ENCODE measurements around the gene KDR. TPM values are rescaled to one million over a fixed set of nuclear protein-coding genes. Genes with fewer than 3 reads are reported as not detected.

The KDR gene
- polyA plus RNA-seq, 1 donor: 14.5 TPM

DNA sequence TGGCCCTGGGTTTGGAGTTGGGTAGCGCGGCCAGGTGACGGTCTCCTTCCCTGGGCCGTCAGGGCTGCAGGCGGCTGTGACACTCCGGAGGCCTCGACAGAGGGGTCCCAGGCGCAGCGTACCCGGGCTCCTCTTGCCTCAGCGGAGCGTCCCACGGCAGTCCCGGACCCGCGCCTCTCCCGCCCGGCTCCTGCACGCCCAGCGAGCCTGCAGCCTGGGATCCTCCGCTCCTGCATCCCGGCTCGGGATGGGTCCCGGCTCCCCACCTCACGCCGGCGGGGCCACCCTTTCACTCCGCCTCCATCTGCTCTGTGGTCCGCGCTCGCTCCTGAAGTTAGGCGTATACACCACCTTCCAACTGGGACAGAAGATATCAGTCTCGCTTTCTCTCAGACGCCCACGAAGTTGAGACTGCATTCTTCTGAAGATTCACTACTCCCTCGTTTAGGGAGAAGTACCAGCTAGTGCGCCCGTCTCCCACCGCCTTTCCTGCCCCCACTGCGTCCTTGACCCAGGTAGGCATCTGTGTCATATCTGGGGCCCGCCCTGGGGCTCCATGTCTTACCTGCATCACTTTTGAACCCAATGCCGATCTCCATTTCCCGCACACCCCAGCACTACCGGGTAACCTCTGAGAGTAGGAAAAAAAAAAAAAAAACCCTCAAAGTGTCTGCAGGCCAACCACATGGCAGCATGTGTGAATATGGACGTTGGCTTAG, 32.3 kb upstream of the KDR start:
- Histone ChIP-seq H3K4me3 (ENCODE audit: low read length) (no peak overlapping the region), H3K4me1 (ENCODE audit: control insufficient read depth, insufficient read depth, low read length) (no peaks in the 10 kb centered on the region), H3K9me3 (ENCODE audit: control insufficient read depth, low read depth, low read length) (no peaks in the 10 kb centered on the region), H3K27me3 (ENCODE audit: control insufficient read depth, insufficient read depth, low read length) (peaks cover 20% of the 10 kb centered on the region), H3K27ac (ENCODE audit: low read length) (no peak overlapping the region), H3K36me3 (ENCODE audit: control insufficient read depth, insufficient read depth, low read length) (no peaks in the 10 kb centered on the region)
- no peak for DNase-seq
- WGBS (ENCODE audit: insufficient coverage, low lambda C conversion rate): no CpG with 5 or more reads among the region's 45 CpGs

DNA sequence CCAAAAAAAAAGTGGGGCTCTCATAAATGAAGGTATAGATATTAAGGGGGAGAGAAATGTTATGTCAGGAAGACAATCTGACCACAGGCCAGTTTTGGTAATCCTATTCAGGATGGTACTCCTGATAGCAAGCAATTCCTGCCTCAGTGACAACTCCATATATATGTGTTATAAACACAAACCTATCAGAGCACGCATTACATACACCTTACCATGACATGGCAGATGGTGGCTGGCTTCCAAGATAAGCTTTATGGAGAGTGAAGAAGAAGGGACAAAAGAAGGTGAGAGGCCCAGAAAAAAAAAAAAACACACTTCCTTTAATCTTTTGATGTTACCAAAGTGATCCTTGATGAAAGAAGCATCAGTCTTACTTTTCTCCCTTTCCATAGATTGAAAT, 29.5 kb upstream of the KDR start:
- H3K27me3 ChIP-seq (ENCODE audit: control insufficient read depth, insufficient read depth, low read length): peaks cover 17% of the 10 kb centered on the region
- no peaks in the 10 kb centered on the region for H3K36me3 ChIP-seq (ENCODE audit: control insufficient read depth, insufficient read depth, low read length)
- no peaks in the 10 kb centered on the region for H3K9me3 ChIP-seq (ENCODE audit: control insufficient read depth, low read depth, low read length)
- no peak overlapping the region for H3K4me3 ChIP-seq (ENCODE audit: low read length)
- DNase-seq: no peak
- no CpG with 5 or more reads among the region's 1 CpG for WGBS (ENCODE audit: insufficient coverage, low lambda C conversion rate)
- no peak overlapping the region for H3K27ac ChIP-seq (ENCODE audit: low read length)
- no peaks in the 10 kb centered on the region for H3K4me1 ChIP-seq (ENCODE audit: control insufficient read depth, insufficient read depth, low read length)

DNA sequence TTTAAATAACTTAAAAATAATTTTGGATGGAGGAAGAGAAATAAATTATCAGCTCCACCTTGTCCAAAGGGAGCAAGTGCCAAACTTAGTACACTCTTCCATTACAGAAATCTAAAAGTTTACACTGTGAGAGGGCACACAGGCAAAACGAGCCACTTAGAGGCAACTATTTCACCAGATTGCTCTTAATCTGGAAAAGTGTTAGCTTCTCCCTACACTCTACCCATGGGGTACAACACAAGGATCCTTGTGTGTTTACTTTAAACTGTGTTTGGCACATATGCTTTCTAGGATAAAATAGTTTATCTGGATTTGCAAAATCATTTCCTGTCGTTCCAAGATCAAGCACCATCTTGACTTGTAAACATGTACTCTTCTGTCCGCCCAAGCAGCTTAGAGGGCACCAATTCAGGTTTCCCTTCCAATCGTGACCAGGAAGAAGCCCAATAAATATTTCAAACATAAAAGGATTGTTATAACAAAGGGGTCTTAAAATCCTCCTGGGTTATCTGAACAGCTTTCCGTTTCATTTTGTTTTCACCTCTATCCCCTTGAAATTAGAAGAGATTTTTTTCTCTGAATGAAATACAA, 29.0 kb upstream of the KDR start:
- H3K4me3 ChIP-seq (ENCODE audit: low read length): no peak overlapping the region
- no peak overlapping the region for H3K27ac ChIP-seq (ENCODE audit: low read length)
- no peaks in the 10 kb centered on the region for H3K9me3 ChIP-seq (ENCODE audit: control insufficient read depth, low read depth, low read length)
- H3K27me3 ChIP-seq (ENCODE audit: control insufficient read depth, insufficient read depth, low read length): peaks cover 16% of the 10 kb centered on the region
- DNase-seq: no peak
- H3K4me1 ChIP-seq (ENCODE audit: control insufficient read depth, insufficient read depth, low read length): no peaks in the 10 kb centered on the region
- H3K36me3 ChIP-seq (ENCODE audit: control insufficient read depth, insufficient read depth, low read length): no peaks in the 10 kb centered on the region
- 60% methylated on average over 1 of the region's 5 CpGs for WGBS (ENCODE audit: insufficient coverage, low lambda C conversion rate)

DNA sequence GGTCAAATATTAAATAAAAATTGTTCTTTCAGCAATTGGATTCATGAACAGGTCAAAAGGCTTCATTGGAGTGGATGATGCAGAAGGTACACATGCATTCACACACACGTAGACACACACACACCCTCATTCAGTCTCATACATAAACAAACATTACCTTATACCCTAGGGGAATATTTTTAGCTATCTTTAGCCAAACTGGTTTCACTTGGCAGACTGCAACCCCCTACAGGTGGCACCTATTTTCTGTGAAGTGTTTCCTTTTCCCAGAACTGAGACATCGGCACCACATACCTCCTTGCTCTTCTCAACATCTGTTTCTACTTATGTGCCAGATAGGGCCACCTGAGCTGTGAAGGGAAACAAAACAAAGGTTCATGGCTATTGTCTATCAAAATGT, 18.5 kb upstream of the KDR start:
- no peak overlapping the region for H3K4me3 ChIP-seq (ENCODE audit: low read length)

GRCh38 chr4:55138367-55138766, 13.0 kb upstream of the KDR start:
- Histone ChIP-seq H3K27me3 (ENCODE audit: control insufficient read depth, insufficient read depth, low read length) (no peaks in the 10 kb centered on the region), H3K9me3 (ENCODE audit: control insufficient read depth, low read depth, low read length) (no peaks in the 10 kb centered on the region), H3K4me1 (ENCODE audit: control insufficient read depth, insufficient read depth, low read length) (no peaks in the 10 kb centered on the region), H3K4me3 (ENCODE audit: low read length) (no peak overlapping the region), H3K36me3 (ENCODE audit: control insufficient read depth, insufficient read depth, low read length) (no peaks in the 10 kb centered on the region), H3K27ac (ENCODE audit: low read length) (no peak overlapping the region)
- 20% methylated on average over 1 of the region's 4 CpGs for WGBS (ENCODE audit: insufficient coverage, low lambda C conversion rate)
- no peak for DNase-seq

More for the DNA sequence above, 18.5 kb upstream of the KDR start:
- no peaks in the 10 kb centered on the region for H3K36me3 ChIP-seq (ENCODE audit: control insufficient read depth, insufficient read depth, low read length)
- no CpG with 5 or more reads among the region's 2 CpGs for WGBS (ENCODE audit: insufficient coverage, low lambda C conversion rate)
- H3K4me1 ChIP-seq (ENCODE audit: control insufficient read depth, insufficient read depth, low read length): no peaks in the 10 kb centered on the region
- no peak overlapping the region for H3K27ac ChIP-seq (ENCODE audit: low read length)
- H3K9me3 ChIP-seq (ENCODE audit: control insufficient read depth, low read depth, low read length): no peaks in the 10 kb centered on the region
- no peak for DNase-seq
- no peaks in the 10 kb centered on the region for H3K27me3 ChIP-seq (ENCODE audit: control insufficient read depth, insufficient read depth, low read length)

DNA sequence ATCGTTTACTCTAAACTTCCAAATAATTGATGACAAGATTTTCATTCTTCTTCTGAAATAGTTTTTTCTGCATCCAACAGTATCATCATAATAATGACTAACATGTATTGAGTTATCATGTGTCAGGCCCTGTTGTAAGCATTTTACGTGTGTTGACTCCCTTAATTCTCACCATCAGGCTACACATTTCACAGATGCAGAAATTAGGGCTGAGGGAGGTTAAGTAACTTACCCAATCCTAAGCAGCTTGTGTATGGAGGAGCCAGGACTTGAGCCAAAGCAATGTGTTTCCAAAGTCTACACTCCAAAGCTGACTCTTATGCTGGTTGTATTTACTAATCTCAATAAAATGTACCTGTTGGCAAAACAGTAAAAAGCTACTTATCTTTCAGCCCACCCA, 11.2 kb upstream of the KDR start:
- Histone ChIP-seq H3K27me3 (ENCODE audit: control insufficient read depth, insufficient read depth, low read length) (no peaks in the 10 kb centered on the region), H3K36me3 (ENCODE audit: control insufficient read depth, insufficient read depth, low read length) (no peaks in the 10 kb centered on the region), H3K4me3 (ENCODE audit: low read length) (no peak overlapping the region), H3K27ac (ENCODE audit: low read length) (no peak overlapping the region), H3K4me1 (ENCODE audit: control insufficient read depth, insufficient read depth, low read length) (no peaks in the 10 kb centered on the region), H3K9me3 (ENCODE audit: control insufficient read depth, low read depth, low read length) (no peaks in the 10 kb centered on the region)
- 100% methylated on average over 1 of the region's 2 CpGs for WGBS (ENCODE audit: insufficient coverage, low lambda C conversion rate)
- no peak for DNase-seq

DNA sequence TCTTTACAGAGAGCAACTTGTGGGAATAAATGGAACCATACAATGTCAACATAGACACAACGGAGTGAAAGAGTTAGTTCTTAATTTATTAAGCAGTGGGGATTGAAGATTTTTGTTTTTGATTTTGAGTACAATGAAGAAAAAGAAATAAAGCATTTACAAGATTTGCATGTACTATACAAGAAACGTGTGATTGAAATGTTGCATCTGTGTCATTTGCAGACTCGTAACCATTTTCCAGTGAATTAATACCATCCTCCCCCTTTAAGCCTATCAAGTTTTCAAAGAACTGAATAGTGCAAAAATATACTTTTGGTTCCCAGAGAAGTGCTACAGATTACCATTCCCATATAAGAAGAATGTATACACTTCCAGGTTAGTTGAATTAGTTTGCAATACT, 8.6 kb upstream of the KDR start:
- no peak overlapping the region for H3K27ac ChIP-seq (ENCODE audit: low read length)
- WGBS (ENCODE audit: insufficient coverage, low lambda C conversion rate): 93% methylated on average over 3 of the region's 3 CpGs
- DNase-seq: no peak
- H3K4me1 ChIP-seq (ENCODE audit: control insufficient read depth, insufficient read depth, low read length): no peaks in the 10 kb centered on the region
- H3K36me3 ChIP-seq (ENCODE audit: control insufficient read depth, insufficient read depth, low read length): no peaks in the 10 kb centered on the region
- no peak overlapping the region for H3K4me3 ChIP-seq (ENCODE audit: low read length)
- no peaks in the 10 kb centered on the region for H3K27me3 ChIP-seq (ENCODE audit: control insufficient read depth, insufficient read depth, low read length)
- H3K9me3 ChIP-seq (ENCODE audit: control insufficient read depth, low read depth, low read length): no peaks in the 10 kb centered on the region

DNA sequence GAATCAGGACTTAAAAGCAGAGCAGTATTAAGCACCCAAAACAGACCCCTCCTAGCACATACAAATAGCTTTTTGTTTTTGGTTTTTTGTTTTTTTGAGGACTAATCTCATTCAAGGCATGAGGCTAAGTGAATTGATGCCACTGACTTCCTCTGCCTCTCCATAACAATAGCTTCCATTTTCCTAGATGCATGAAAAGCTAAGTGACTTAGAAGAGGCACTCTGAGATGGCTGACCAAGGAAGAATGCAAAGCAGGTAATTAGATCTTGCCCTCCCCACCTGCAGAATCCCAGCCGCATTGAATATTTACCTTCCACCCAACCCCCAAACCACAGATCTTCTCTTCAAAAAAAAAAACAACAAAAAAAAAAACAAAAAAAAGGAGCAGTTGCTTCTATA, 7.4 kb upstream of the KDR start:
- no peaks in the 10 kb centered on the region for H3K4me1 ChIP-seq (ENCODE audit: control insufficient read depth, insufficient read depth, low read length)
- 40% methylated on average over 1 of the region's 1 CpG for WGBS (ENCODE audit: insufficient coverage, low lambda C conversion rate)

GRCh38 chr4:55127521-55127920, 2.1 kb upstream of the KDR start:
- Histone ChIP-seq H3K9me3 (ENCODE audit: control insufficient read depth, low read depth, low read length) (peaks cover 4% of the 10 kb centered on the region), H3K27me3 (ENCODE audit: control insufficient read depth, insufficient read depth, low read length) (peaks cover 40% of the 10 kb centered on the region), H3K36me3 (ENCODE audit: control insufficient read depth, insufficient read depth, low read length) (no peaks in the 10 kb centered on the region), H3K4me3 (ENCODE audit: low read length) (no peak overlapping the region), H3K27ac (ENCODE audit: low read length) (no peak overlapping the region), H3K4me1 (ENCODE audit: control insufficient read depth, insufficient read depth, low read length) (no peaks in the 10 kb centered on the region)
- no CpG with 5 or more reads among the region's 4 CpGs for WGBS (ENCODE audit: insufficient coverage, low lambda C conversion rate)
- no peak for DNase-seq

More for the DNA sequence above, 7.4 kb upstream of the KDR start:
- H3K27me3 ChIP-seq (ENCODE audit: control insufficient read depth, insufficient read depth, low read length): peaks cover 1% of the 10 kb centered on the region
- no peak for DNase-seq
- no peak overlapping the region for H3K4me3 ChIP-seq (ENCODE audit: low read length)
- H3K9me3 ChIP-seq (ENCODE audit: control insufficient read depth, low read depth, low read length): no peaks in the 10 kb centered on the region
- no peak overlapping the region for H3K27ac ChIP-seq (ENCODE audit: low read length)
- no peaks in the 10 kb centered on the region for H3K36me3 ChIP-seq (ENCODE audit: control insufficient read depth, insufficient read depth, low read length)

DNA sequence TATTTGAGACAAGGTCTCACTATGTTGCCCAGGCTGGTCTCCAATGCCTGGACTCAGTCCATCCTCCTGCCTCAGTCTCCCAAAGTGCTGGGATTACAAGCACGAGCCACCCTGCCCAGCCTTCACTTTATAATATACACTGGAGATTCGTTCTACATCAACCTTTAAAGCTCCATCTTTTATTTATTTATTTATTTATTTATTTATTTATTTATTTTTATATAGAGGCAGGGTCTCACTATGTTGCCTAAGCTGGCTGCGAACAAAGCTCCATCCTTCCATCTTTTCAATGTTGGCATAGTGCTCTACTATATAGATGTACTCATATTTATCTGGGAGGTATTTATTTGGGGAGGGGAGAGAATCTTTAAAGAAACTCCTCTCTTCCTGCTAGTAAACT, 1.7 kb upstream of the KDR start:
- H3K27ac ChIP-seq (ENCODE audit: low read length): no peak overlapping the region
- H3K36me3 ChIP-seq (ENCODE audit: control insufficient read depth, insufficient read depth, low read length): no peaks in the 10 kb centered on the region
- peaks cover 40% of the 10 kb centered on the region for H3K27me3 ChIP-seq (ENCODE audit: control insufficient read depth, insufficient read depth, low read length)
- H3K4me3 ChIP-seq (ENCODE audit: low read length): no peak overlapping the region
- no peaks in the 10 kb centered on the region for H3K4me1 ChIP-seq (ENCODE audit: control insufficient read depth, insufficient read depth, low read length)
- DNase-seq: no peak
- H3K9me3 ChIP-seq (ENCODE audit: control insufficient read depth, low read depth, low read length): peaks cover 4% of the 10 kb centered on the region
- WGBS (ENCODE audit: insufficient coverage, low lambda C conversion rate): 80% methylated on average over 1 of the region's 3 CpGs
